GM18867 (cell line): ENCODE measurements around the gene CD209.
"Not testable (repeated sequence)": the region's sequence is repeated elsewhere in the genome, so short reads cannot be mapped to it uniquely, and the experiment has no call there.

Experiments used
- ATAC-seq: cut with Tn5 transposase; IDR thresholded peaks from one replicate; pipeline ENCODE4 v1.9.1; 2021; ENCODE audit warnings: mild to moderate bottlenecking, moderate library complexity; ENCODE audit not compliant: unreplicated experiment

The CD209 gene

GRCh38 chr19:7746903-7747884 is at the start of gene CD209:
TSS of gene CD209 (minus strand) at chr19:7747534. CDS start at chr19:7747511, 23 bp downstream.
- no peak for ATAC-seq

- no peak for ATAC-seq
Observed at GRCh38 chr19:7795555-7796161, 48.3 kb upstream of the CD209 start.

- ATAC-seq, result no peak
Observed at GRCh38 chr19:7793493-7793892, 46.2 kb upstream of the CD209 start.

- ATAC-seq, result not testable (repeated sequence)
Observed at GRCh38 chr19:7792701-7793100, 45.4 kb upstream of the CD209 start.

GRCh38 chr19:7792281-7792680 is 44.9 kb upstream of the CD209 start:
- ATAC-seq, result no peak

- ATAC-seq, result no peak
Observed at GRCh38 chr19:7790416-7790815, 43.1 kb upstream of the CD209 start.

GRCh38 chr19:7789447-7789846 is 42.1 kb upstream of the CD209 start:
- no peak for ATAC-seq

GRCh38 chr19:7788933-7789323 is 41.6 kb upstream of the CD209 start:
- ATAC-seq, result no peak

GRCh38 chr19:7788178-7788932 is 41.0 kb upstream of the CD209 start:
- ATAC-seq, result no peak

- no peak for ATAC-seq
Observed at GRCh38 chr19:7787602-7788177, 40.4 kb upstream of the CD209 start.

- ATAC-seq, result no peak
Observed at GRCh38 chr19:7787141-7787540, 39.8 kb upstream of the CD209 start.

- ATAC-seq, result no peak
Observed at GRCh38 chr19:7784856-7785255, 37.5 kb upstream of the CD209 start.

GRCh38 chr19:7783991-7784423 is 36.7 kb upstream of the CD209 start:
- ATAC-seq, result no peak

- no peak for ATAC-seq
Observed at GRCh38 chr19:7781157-7781556, 33.8 kb upstream of the CD209 start.

GRCh38 chr19:7779631-7780486 is 32.5 kb upstream of the CD209 start:
- ATAC-seq, result no peak

- ATAC-seq, result no peak
Observed at GRCh38 chr19:7778081-7778480, 30.7 kb upstream of the CD209 start.

- no peak for ATAC-seq
Observed at GRCh38 chr19:7775761-7776160, 28.4 kb upstream of the CD209 start.

GRCh38 chr19:7773841-7774240 is 26.5 kb upstream of the CD209 start:
- no peak for ATAC-seq

GRCh38 chr19:7772752-7773291 is 25.5 kb upstream of the CD209 start:
- no peak for ATAC-seq

- no peak for ATAC-seq
Observed at GRCh38 chr19:7771072-7771471, 23.7 kb upstream of the CD209 start.
